ENCODE measurements around the gene PRDM16. TPM values are rescaled to one million over a fixed set of nuclear protein-coding genes. Genes with fewer than 3 reads are reported as not detected.

PRDM16 gene
- total RNA-seq, 1 experiment from 2014 or later, result 1.4 TPM

- H3K4me1 ChIP-seq, result no peaks in the 10 kb centered on the region
- H3K27me3 ChIP-seq, result peaks cover 8% of the 10 kb centered on the region; the same call in 1 of the 2 replicates
- H3K9me3 ChIP-seq (replicated peaks), result no peaks in the 10 kb centered on the region
- no peak overlapping the region for H3K4me3 ChIP-seq
- DNase-seq, result no peak
- no peak overlapping the region for H3K27ac ChIP-seq
- no peaks in the 10 kb centered on the region for H3K36me3 ChIP-seq
Observed at GRCh38 chr1:3251099-3251806, 182.2 kb downstream of the PRDM16 start.

GRCh38 chr1:3251807-3252428 lies 182.9 kb downstream of the PRDM16 start:
- Histone ChIP-seq H3K27me3 (peaks cover 8% of the 10 kb centered on the region; the same call in 1 of the 2 replicates), H3K36me3 (no peaks in the 10 kb centered on the region), H3K27ac (no peak overlapping the region), H3K4me3 (no peak overlapping the region), H3K9me3 (replicated peaks) (no peaks in the 10 kb centered on the region), H3K4me1 (no peaks in the 10 kb centered on the region)
- no peak for DNase-seq

GRCh38 chr1:3255680-3256079 lies 186.7 kb downstream of the PRDM16 start:
- Histone ChIP-seq H3K4me1 (no peaks in the 10 kb centered on the region), H3K9me3 (replicated peaks) (no peaks in the 10 kb centered on the region), H3K27ac (no peak overlapping the region), H3K27me3 (no peaks in the 10 kb centered on the region), H3K4me3 (no peak overlapping the region), H3K36me3 (no peaks in the 10 kb centered on the region)
- DNase-seq, result no peak

GRCh38 chr1:3257788-3258187 lies 188.8 kb downstream of the PRDM16 start:
- H3K27me3 ChIP-seq, result no peaks in the 10 kb centered on the region
- H3K36me3 ChIP-seq, result no peaks in the 10 kb centered on the region
- no peak for DNase-seq
- H3K4me1 ChIP-seq, result no peaks in the 10 kb centered on the region
- no peak overlapping the region for H3K27ac ChIP-seq
- no peak overlapping the region for H3K4me3 ChIP-seq
- H3K9me3 ChIP-seq (replicated peaks), result no peaks in the 10 kb centered on the region

- DNase-seq, result no peak
- Histone ChIP-seq H3K36me3 (no peaks in the 10 kb centered on the region), H3K9me3 (replicated peaks) (no peaks in the 10 kb centered on the region), H3K27ac (no peak overlapping the region), H3K4me3 (no peak overlapping the region), H3K27me3 (no peaks in the 10 kb centered on the region), H3K4me1 (no peaks in the 10 kb centered on the region)
Observed at GRCh38 chr1:3258386-3259003, 189.5 kb downstream of the PRDM16 start.

GRCh38 chr1:3259020-3259419 lies 190.0 kb downstream of the PRDM16 start:
- no peaks in the 10 kb centered on the region for H3K4me1 ChIP-seq
- no peak for DNase-seq
- H3K4me3 ChIP-seq, result no peak overlapping the region
- no peaks in the 10 kb centered on the region for H3K36me3 ChIP-seq
- no peak overlapping the region for H3K27ac ChIP-seq
- no peaks in the 10 kb centered on the region for H3K27me3 ChIP-seq
- H3K9me3 ChIP-seq (replicated peaks), result no peaks in the 10 kb centered on the region

- DNase-seq, result no peak
- Histone ChIP-seq H3K4me1 (no peaks in the 10 kb centered on the region), H3K4me3 (no peak overlapping the region), H3K36me3 (no peaks in the 10 kb centered on the region), H3K9me3 (replicated peaks) (no peaks in the 10 kb centered on the region), H3K27ac (no peak overlapping the region), H3K27me3 (no peaks in the 10 kb centered on the region)
Observed at GRCh38 chr1:3261007-3261968, 192.3 kb downstream of the PRDM16 start.

- Histone ChIP-seq H3K27ac (no peak overlapping the region), H3K36me3 (no peaks in the 10 kb centered on the region), H3K4me1 (no peaks in the 10 kb centered on the region), H3K4me3 (no peak overlapping the region), H3K9me3 (replicated peaks) (no peaks in the 10 kb centered on the region), H3K27me3 (no peaks in the 10 kb centered on the region)
- DNase-seq, result no peak
Observed at GRCh38 chr1:3261969-3262579, 193.1 kb downstream of the PRDM16 start.

- no peaks in the 10 kb centered on the region for H3K36me3 ChIP-seq
- no peaks in the 10 kb centered on the region for H3K4me1 ChIP-seq
- H3K27me3 ChIP-seq, result no peaks in the 10 kb centered on the region
- no peak overlapping the region for H3K4me3 ChIP-seq
- DNase-seq, result no peak
- H3K9me3 ChIP-seq (replicated peaks), result no peaks in the 10 kb centered on the region
- H3K27ac ChIP-seq, result no peak overlapping the region
Observed at GRCh38 chr1:3262681-3263286, 193.8 kb downstream of the PRDM16 start.

GRCh38 chr1:3263790-3264189 lies 194.8 kb downstream of the PRDM16 start:
- H3K4me3 ChIP-seq, result no peak overlapping the region
- H3K36me3 ChIP-seq, result no peaks in the 10 kb centered on the region
- H3K27ac ChIP-seq, result no peak overlapping the region
- no peaks in the 10 kb centered on the region for H3K27me3 ChIP-seq
- DNase-seq, result no peak
- no peaks in the 10 kb centered on the region for H3K9me3 ChIP-seq (replicated peaks)
- no peaks in the 10 kb centered on the region for H3K4me1 ChIP-seq

- no peaks in the 10 kb centered on the region for H3K4me1 ChIP-seq
- DNase-seq, result no peak
- H3K27ac ChIP-seq, result no peak overlapping the region
- H3K4me3 ChIP-seq, result no peak overlapping the region
- H3K9me3 ChIP-seq (replicated peaks), result no peaks in the 10 kb centered on the region
- H3K36me3 ChIP-seq, result no peaks in the 10 kb centered on the region
- no peaks in the 10 kb centered on the region for H3K27me3 ChIP-seq
Observed at GRCh38 chr1:3264456-3264855, 195.5 kb downstream of the PRDM16 start.

GRCh38 chr1:3265835-3266805 lies 197.1 kb downstream of the PRDM16 start:
- Histone ChIP-seq H3K4me3 (no peak overlapping the region), H3K36me3 (no peaks in the 10 kb centered on the region), H3K9me3 (replicated peaks) (no peaks in the 10 kb centered on the region), H3K27ac (no peak overlapping the region), H3K4me1 (no peaks in the 10 kb centered on the region), H3K27me3 (no peaks in the 10 kb centered on the region)
- DNase-seq, result no peak

GRCh38 chr1:3266870-3267549 lies 198.0 kb downstream of the PRDM16 start:
- Histone ChIP-seq H3K36me3 (no peaks in the 10 kb centered on the region), H3K27me3 (no peaks in the 10 kb centered on the region), H3K9me3 (replicated peaks) (no peaks in the 10 kb centered on the region), H3K27ac (no peak overlapping the region), H3K4me1 (no peaks in the 10 kb centered on the region), H3K4me3 (no peak overlapping the region)
- DNase-seq, result no peak
